GM23338 (cell line): ENCODE measurements around the gene WDR33. TPM values are rescaled to one million over a fixed set of nuclear protein-coding genes. Genes with fewer than 3 reads are reported as not detected.
A peak's percentile ranks its signal among the peaks of the same experiment; 100 is the strongest.

Source experiments
- ATAC-seq: fragments of 200-7000 bp; cut with Tn5 transposase; 3 replicates; pipeline ENCODE4 v1.9.1; 2020
- DNase-seq: peaks from one replicate; pipeline ENCODE4 v3.0.0-alpha.2; 2015; ENCODE audit warnings: low spot score
- H2AFZ ChIP-seq: fragments of 200-600 bp; sonication (generic); 2 replicates; pipeline ENCODE4 v1.8.0; 2016; ENCODE audit warnings: antibody characterized with exemption, mild to moderate bottlenecking, moderate library complexity
- H3F3A ChIP-seq: fragments of 200-600 bp; sonication (generic); replicated peaks from 2 replicates; pipeline ENCODE4 v1.8.0; 2017; ENCODE audit warnings: antibody characterized with exemption, mixed run types, low read depth
- H3K27ac ChIP-seq: fragments of 200-600 bp; sonication (generic); 2 replicates; pipeline ENCODE4 v1.6.1; 2016; ENCODE audit warnings: low read depth
- H3K27me3 ChIP-seq: fragments of 200-600 bp; sonication (generic); 2 replicates; pipeline ENCODE4 v1.8.0; 2016; ENCODE audit warnings: mild to moderate bottlenecking, mixed run types, moderate library complexity; ENCODE audit not compliant: insufficient read depth
- H3K36me3 ChIP-seq: fragments of 200-600 bp; sonication (generic); 2 replicates; pipeline ENCODE4 v1.8.0; 2016; ENCODE audit warnings: mild to moderate bottlenecking; ENCODE audit not compliant: insufficient read depth
- H3K4me1 ChIP-seq: fragments of 200-600 bp; sonication (generic); 2 replicates; pipeline ENCODE4 v1.8.0; 2016; ENCODE audit warnings: mild to moderate bottlenecking, moderate library complexity; ENCODE audit not compliant: insufficient read depth
- H3K4me2 ChIP-seq: fragments of 200-600 bp; sonication (generic); 2 replicates; pipeline ENCODE4 v1.7.1; 2017; ENCODE audit warnings: mixed run types
- H3K4me3 ChIP-seq: fragments of 200-600 bp; sonication (generic); 2 replicates; pipeline ENCODE4 v1.6.1; 2016; ENCODE audit warnings: mixed run types
- H3K79me2 ChIP-seq: fragments of 200-600 bp; sonication (generic); replicated peaks from 2 replicates; pipeline ENCODE4 v1.8.0; 2017; ENCODE audit warnings: mild to moderate bottlenecking; ENCODE audit not compliant: insufficient read depth
- H3K9me2 ChIP-seq: fragments of 200-600 bp; sonication (generic); 2 replicates; pipeline ENCODE4 v1.8.0; 2017; ENCODE audit not compliant: insufficient read depth
- H4K20me1 ChIP-seq: fragments of 200-600 bp; sonication (generic); replicated peaks from 2 replicates; pipeline ENCODE4 v1.8.0; 2017; ENCODE audit warnings: mild to moderate bottlenecking; ENCODE audit not compliant: insufficient read depth
- H3K27ac Mint-ChIP-seq: 2 replicates; pipeline ENCODE4 v1.8.0; 2020; ENCODE audit warnings: inconsistent platforms, mild to moderate bottlenecking, moderate library complexity, mixed read lengths
- H3K27me3 Mint-ChIP-seq: 3 replicates; pipeline ENCODE4 v1.8.0; 2022; ENCODE audit warnings: low read depth, mild to moderate bottlenecking, moderate library complexity, mixed read lengths, inconsistent platforms; ENCODE audit not compliant: insufficient read depth, poor library complexity
- H3K36me3 Mint-ChIP-seq: 3 replicates; pipeline ENCODE4 v1.8.0; 2021; ENCODE audit warnings: low read depth, mild to moderate bottlenecking, inconsistent platforms, moderate library complexity, mixed read lengths
- H3K4me1 Mint-ChIP-seq: 3 replicates; pipeline ENCODE4 v1.8.0; 2020; ENCODE audit warnings: mild to moderate bottlenecking, inconsistent platforms, mixed read lengths
- H3K4me3 Mint-ChIP-seq: 3 replicates; pipeline ENCODE4 v1.8.0; 2021; ENCODE audit warnings: moderate library complexity, mild to moderate bottlenecking, inconsistent platforms, mixed read lengths
- H3K9me3 Mint-ChIP-seq: 3 replicates; pipeline ENCODE4 v1.8.0; 2020; ENCODE audit warnings: moderate library complexity, mild to moderate bottlenecking, inconsistent platforms, mixed read lengths
- CREB1 ChIP-seq: fragments of 250-450 bp; sonication (Bioruptor Pico); IDR thresholded peaks from 2 replicates; pipeline ENCODE4 v1.5.0; 2020; ENCODE audit warnings: low read depth, mild to moderate bottlenecking, moderate library complexity
- CTCF ChIP-seq, 2 experiments: fragments of 200-600 bp in 1 of 2; sonication (generic) in 1 of 2; conservative IDR thresholded peaks; 2 replicates each; pipeline versions ENCODE4 v1.5.1 to v1.6.1; 2016 to 2017; ENCODE audit warnings: antibody characterized with exemption in 2 of 2, low read depth in 2 of 2, mild to moderate bottlenecking in 2 of 2, moderate library complexity in 1 of 2
- ETS1 ChIP-seq: IDR thresholded peaks from 2 replicates; pipeline ENCODE4 v1.6.1; 2016; ENCODE audit warnings: antibody characterized with exemption
- EZH2 ChIP-seq: fragments of 200-600 bp; sonication (generic); IDR thresholded peaks from one replicate; pipeline ENCODE4 v1.8.0; 2017; ENCODE audit warnings: antibody characterized with exemption, mild to moderate bottlenecking, low read depth; ENCODE audit not compliant: unreplicated experiment
- EZH2phosphoT487 ChIP-seq: fragments of 200-600 bp; sonication (generic); IDR thresholded peaks from one replicate; pipeline ENCODE4 v1.8.1; 2018; ENCODE audit warnings: antibody characterized with exemption; ENCODE audit not compliant: unreplicated experiment
- JUNB ChIP-seq: IDR thresholded peaks from one replicate; pipeline ENCODE4 v1.6.1; 2016; ENCODE audit warnings: antibody characterized with exemption; ENCODE audit not compliant: unreplicated experiment
- NANOG ChIP-seq: IDR thresholded peaks from 2 replicates; pipeline ENCODE4 v1.6.1; 2016; ENCODE audit warnings: antibody characterized with exemption, borderline replicate concordance
- POLR2AphosphoS5 ChIP-seq: IDR thresholded peaks from 2 replicates; pipeline ENCODE4 v1.6.1; 2016; ENCODE audit warnings: antibody characterized with exemption, low read depth
- REST ChIP-seq: IDR thresholded peaks from one replicate; pipeline ENCODE4 v1.6.1; 2018; ENCODE audit warnings: antibody characterized with exemption; ENCODE audit not compliant: unreplicated experiment
- STAT1 ChIP-seq: IDR thresholded peaks from one replicate; pipeline ENCODE4 v1.6.1; 2016; ENCODE audit warnings: antibody characterized with exemption; ENCODE audit not compliant: unreplicated experiment
- ZNF114 ChIP-seq: fragments of 250-450 bp; sonication (Bioruptor Pico); IDR thresholded peaks from 2 replicates; pipeline ENCODE4 v1.5.0; 2020; ENCODE audit warnings: mild to moderate bottlenecking, moderate library complexity
- ZNF331 ChIP-seq: fragments of 250-450 bp; sonication (Bioruptor Pico); IDR thresholded peaks from 2 replicates; pipeline ENCODE4 v1.5.0; 2020; ENCODE audit warnings: low read depth, mild to moderate bottlenecking, moderate library complexity
- ZNF462 ChIP-seq: fragments of 250-450 bp; sonication (Bioruptor Pico); IDR thresholded peaks from 2 replicates; pipeline ENCODE4 v1.5.0; 2020; ENCODE audit warnings: mild to moderate bottlenecking, moderate library complexity
- polyA plus RNA-seq: library from polyadenylated mRNA; unstranded; fragments of >200 nt; fragmentation: Nextera tagmentation; extraction: Ambion mirVana; gene quantifications from 2 replicates; pipeline ENCODE4 v1.2.1, GENCODE V29; 2016
- total RNA-seq: library from RNA; depleted of rRNA; stranded (reverse); fragments of >200 nt; shearing (Covaris generic); gene quantifications from 2 replicates; pipeline ENCODE4 v1.2.3, GENCODE V29; 2014

Gene WDR33
- total and polyA plus RNA-seq, 2 experiments from 2014 or later, result 37.2 to 54.7 TPM

- Mint-ChIP-seq H3K36me3 (peaks cover 11% of the 10 kb centered on the region; the same call in 2 of the 3 replicates), H3K9me3 (peaks cover 24% of the 10 kb centered on the region), H3K27ac (no peak overlapping the region), H3K4me1 (peaks cover 2% of the 10 kb centered on the region; the same call in 1 of the 3 replicates), H3K4me3 (no peak overlapping the region), H3K27me3 (peaks cover 4% of the 10 kb centered on the region)
- H2AFZ ChIP-seq, result peak overlapping the region; percentile 52; the same call in 1 of the 2 replicates
- H4K20me1 ChIP-seq, result no peaks in the 10 kb centered on the region
- ATAC-seq (no peak), DNase-seq (no peak)
- no peaks in the 10 kb centered on the region for H3K36me3 ChIP-seq
- H3F3A ChIP-seq, result no peaks in the 10 kb centered on the region
- H3K4me1 ChIP-seq, result no peaks in the 10 kb centered on the region
- no peaks in the 10 kb centered on the region for H3K79me2 ChIP-seq
- TF ChIP-seq REST (no peak), JUNB (no peak), NANOG (no peak), POLR2AphosphoS5 (no peak), CTCF (conservative IDR thresholded peaks at IDR 0.05; ENCODE audit: low read depth in 2 of 2) (no peak), ETS1 (no peak), ZNF331 (CRISPR knock-in tag) (no peak), CREB1 (no peak), ZNF114 (CRISPR knock-in tag) (no peak), EZH2phosphoT487 (no peak), ZNF462 (no peak), EZH2 (no peak), STAT1 (no peak)
- H3K4me2 ChIP-seq, result no peak overlapping the region
- no peak overlapping the region for H3K27ac ChIP-seq
- H3K4me3 ChIP-seq, result no peak overlapping the region
- no peaks in the 10 kb centered on the region for H3K9me2 ChIP-seq
- no peaks in the 10 kb centered on the region for H3K27me3 ChIP-seq
These were observed 125.4 kb downstream of the WDR33 start for GRCh38 chr2:127685410-127686080.
